ENCODE results near the gene PIM1. TPM values are rescaled to one million over a fixed set of nuclear protein-coding genes. Genes with fewer than 3 reads are reported as not detected.

The PIM1 gene
- total and polyA plus RNA-seq, 9 of the 15 experiments (the other 6 are each of a cell fraction or from before 2014, with no cell fraction given), result 19.0 to 789 (median 212) TPM

GRCh38 chr6:37187321-37188022 is 17.5 kb downstream of the PIM1 start (continued):
- no peak for TF ChIP-seq ZNF407 (IDR thresholded peaks at IDR 0.05; ENCODE audit: low read depth)
- TF ChIP-seq CTCF (IDR thresholded peaks at IDR 0.05 in 2 of 3, conservative IDR thresholded peaks at IDR 0.05 in 1 of 3; ENCODE audit: insufficient read depth in 2 of 3, low read depth in 1 of 3, low read length in 3 of 3), result 0 out of 6 replicates have a peak, but pooled peaks of 1 of the 3 experiments have one; percentile 0
- TF ChIP-seq ZNF197 (CRISPR knock-in tag; IDR thresholded peaks at IDR 0.05; ENCODE audit: low read depth), result 0 out of 2 replicates have a peak, but pooled peaks have one; percentile 31
- TF ChIP-seq TOE1 (IDR thresholded peaks at IDR 0.05; ENCODE audit: borderline replicate concordance), result no peak
- TF ChIP-seq TOE1 (CRISPR knock-in tag; IDR thresholded peaks at IDR 0.05; ENCODE audit: borderline replicate concordance, low read depth), result no peak
- no peak for TF ChIP-seq ZNF124 (CRISPR knock-in tag; IDR thresholded peaks at IDR 0.05)
- TF ChIP-seq JUNB (CRISPR knock-in tag; conservative IDR thresholded peaks at IDR 0.05), result no peak
- TF ChIP-seq CHCHD3 (CRISPR knock-in tag; IDR thresholded peaks at IDR 0.05), result no peak
- TF ChIP-seq DLX4 (CRISPR knock-in tag; IDR thresholded peaks at IDR 0.05), result no peak
- no peak for TF ChIP-seq ZNF3 (CRISPR knock-in tag; IDR thresholded peaks at IDR 0.05)
- no peak for TF ChIP-seq RBM17 (IDR thresholded peaks at IDR 0.05; ENCODE audit: borderline replicate concordance, low read depth, low read length)
- TF ChIP-seq ELF4 (CRISPR knock-in tag; IDR thresholded peaks at IDR 0.05), result no peak
- TF ChIP-seq RHOXF2B (CRISPR knock-in tag; conservative IDR thresholded peaks at IDR 0.05), result no peak
- TF ChIP-seq SOX6 (IDR thresholded peaks at IDR 0.05), result no peak
- TF ChIP-seq HNRNPH1 (optimal IDR thresholded peaks at IDR 0.05; ENCODE audit: low read depth, low read length), result no peak
